Hepatocyte (in vitro differentiated cells): ENCODE results near the gene SDC3. TPM values are rescaled to one million over a fixed set of nuclear protein-coding genes. Genes with fewer than 3 reads are reported as not detected.

Experiments used
- DNase-seq: peaks from one replicate; pipeline ENCODE4 v3.0.0-alpha.2; 2016; ENCODE audit warnings: low spot score
- H2AFZ ChIP-seq: fragments of 200-600 bp; sonication (generic); 2 replicates; pipeline ENCODE4 v1.6.0; 2016; ENCODE audit warnings: antibody characterized with exemption, mild to moderate bottlenecking
- H3K27ac ChIP-seq: fragments of 200-600 bp; sonication (generic); 2 replicates; pipeline ENCODE4 v1.5.1; 2016; ENCODE audit warnings: mild to moderate bottlenecking
- H3K27me3 ChIP-seq: fragments of 200-600 bp; sonication (generic); 2 replicates; pipeline ENCODE4 v1.6.1; 2016
- H3K36me3 ChIP-seq: fragments of 200-600 bp; sonication (generic); replicated peaks from 2 replicates; pipeline ENCODE4 v1.5.1; 2016; ENCODE audit warnings: low read depth; ENCODE audit not compliant: insufficient read depth
- H3K4me1 ChIP-seq: fragments of 200-600 bp; sonication (generic); 2 replicates; pipeline ENCODE4 v1.5.1; 2016; ENCODE audit warnings: mild to moderate bottlenecking, moderate library complexity; ENCODE audit not compliant: insufficient read depth
- H3K4me2 ChIP-seq: fragments of 200-600 bp; sonication (generic); 2 replicates; pipeline ENCODE4 v1.6.0; 2016
- H3K4me3 ChIP-seq: fragments of 200-600 bp; sonication (generic); 2 replicates; pipeline ENCODE4 v1.5.1; 2016; ENCODE audit warnings: mild to moderate bottlenecking
- H3K79me2 ChIP-seq: fragments of 200-600 bp; sonication (generic); 2 replicates; pipeline ENCODE4 v1.6.0; 2017; ENCODE audit warnings: mild to moderate bottlenecking
- H3K9me2 ChIP-seq: fragments of 200-600 bp; sonication (generic); replicated peaks from 2 replicates; pipeline ENCODE4 v1.6.0; 2017; ENCODE audit warnings: mild to moderate bottlenecking; ENCODE audit not compliant: insufficient read depth
- H3K9me3 ChIP-seq: fragments of 200-600 bp; sonication (generic); 2 replicates; pipeline ENCODE4 v1.5.1; 2016; ENCODE audit warnings: low read depth, mild to moderate bottlenecking
- H4K20me1 ChIP-seq: fragments of 200-600 bp; sonication (generic); 2 replicates; pipeline ENCODE4 v1.6.0; 2016; ENCODE audit warnings: mild to moderate bottlenecking; ENCODE audit not compliant: insufficient read depth, poor library complexity, severe bottlenecking
- EZH2 ChIP-seq: fragments of 200-600 bp; sonication (generic); IDR thresholded peaks from 2 replicates; pipeline ENCODE4 v1.6.1; 2016; ENCODE audit warnings: antibody characterized with exemption, mild to moderate bottlenecking, borderline replicate concordance
- EZH2phosphoT487 ChIP-seq: fragments of 200-600 bp; sonication (generic); IDR thresholded peaks from one replicate; pipeline ENCODE4 v1.6.1; 2018; ENCODE audit warnings: antibody characterized with exemption, mild to moderate bottlenecking, low read depth, moderate library complexity; ENCODE audit not compliant: unreplicated experiment, severe bottlenecking
- WGBS: methylation state at CpG from one replicate; pipeline ENCODE4 v1.1.6; 2016; ENCODE audit warnings: low lambda C conversion rate; ENCODE audit errors: missing lambda C conversion rate; 5-methylcytosine and 5-hydroxymethylcytosine counted together
- polyA plus RNA-seq: library from polyadenylated mRNA; unstranded; fragments of >200 nt; fragmentation: Nextera tagmentation; extraction: Ambion mirVana; gene quantifications from 2 replicates; pipeline ENCODE4 v1.2.1, GENCODE V29; 2016
- total RNA-seq: library from RNA; depleted of rRNA; stranded (reverse); fragments of >200 nt; gene quantifications from 2 replicates; pipeline ENCODE4 v1.2.3, GENCODE V29; 2014
- TF ChIP-seq, protein P1 (sequence below): fragments of 200-600 bp; sonication (generic); IDR thresholded peaks from 2 replicates; pipeline ENCODE4 v1.5.1; 2016; ENCODE audit warnings: antibody characterized with exemption, mild to moderate bottlenecking; ENCODE audit not compliant: poor library complexity

SDC3 gene
- total and polyA plus RNA-seq, 2 experiments from 2014 or later, result 33.5 to 60.0 TPM

DNA sequence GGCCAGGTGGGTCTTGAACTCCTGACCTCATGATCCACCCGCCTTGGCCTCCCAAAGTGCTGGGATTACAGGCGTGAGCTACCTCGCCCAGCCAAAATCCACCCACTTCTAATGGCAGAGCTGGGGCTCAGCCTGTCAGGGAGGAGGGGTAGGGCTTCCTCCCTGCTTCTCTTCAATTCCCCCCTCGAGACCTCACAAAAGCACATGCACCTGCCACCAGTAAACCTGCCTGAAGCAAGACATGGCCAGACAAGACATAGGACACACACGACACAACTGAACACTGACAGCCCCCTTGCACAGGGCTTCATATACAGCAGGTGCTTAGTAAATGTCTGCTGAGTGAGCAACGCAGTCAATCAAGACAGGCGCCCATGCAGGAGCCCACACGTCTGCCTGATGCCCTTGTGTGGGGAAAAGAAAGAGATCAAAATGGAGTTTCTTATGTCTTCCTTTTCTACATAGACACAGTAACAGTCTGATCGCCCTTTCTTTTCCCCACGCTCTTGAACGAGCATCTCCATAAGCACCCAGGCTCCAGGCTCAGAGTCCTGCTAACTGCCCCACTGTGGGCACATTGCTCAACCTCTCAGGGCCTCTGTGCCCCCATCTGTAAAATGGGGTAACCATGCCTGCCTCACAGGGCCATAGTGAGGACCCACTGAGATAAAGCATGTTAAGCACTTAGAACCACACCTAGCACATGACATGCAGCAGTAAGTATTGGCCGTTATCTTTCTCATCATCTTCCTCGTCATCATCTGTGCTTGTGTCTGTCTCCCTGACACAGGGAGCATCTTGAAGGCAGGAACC, 8.8 kb downstream of the SDC3 start:
- Histone ChIP-seq H3K36me3 (no peaks in the 10 kb centered on the region), H3K4me1 (peaks cover 17% of the 10 kb centered on the region), H3K9me3 (no peaks in the 10 kb centered on the region), H3K4me2 (no peak overlapping the region), H3K27me3 (no peaks in the 10 kb centered on the region), H4K20me1 (peaks cover 3% of the 10 kb centered on the region), H3K27ac (no peak overlapping the region), H3K79me2 (peaks cover 33% of the 10 kb centered on the region), H2AFZ (no peak overlapping the region), H3K9me2 (no peaks in the 10 kb centered on the region), H3K4me3 (no peak overlapping the region)
- WGBS, result 83% methylated on average over 13 of the region's 13 CpGs
- DNase-seq, result no peak
- TF ChIP-seq EZH2 (no peak), EZH2phosphoT487 (no peak)
- TF ChIP-seq, protein P1, sequence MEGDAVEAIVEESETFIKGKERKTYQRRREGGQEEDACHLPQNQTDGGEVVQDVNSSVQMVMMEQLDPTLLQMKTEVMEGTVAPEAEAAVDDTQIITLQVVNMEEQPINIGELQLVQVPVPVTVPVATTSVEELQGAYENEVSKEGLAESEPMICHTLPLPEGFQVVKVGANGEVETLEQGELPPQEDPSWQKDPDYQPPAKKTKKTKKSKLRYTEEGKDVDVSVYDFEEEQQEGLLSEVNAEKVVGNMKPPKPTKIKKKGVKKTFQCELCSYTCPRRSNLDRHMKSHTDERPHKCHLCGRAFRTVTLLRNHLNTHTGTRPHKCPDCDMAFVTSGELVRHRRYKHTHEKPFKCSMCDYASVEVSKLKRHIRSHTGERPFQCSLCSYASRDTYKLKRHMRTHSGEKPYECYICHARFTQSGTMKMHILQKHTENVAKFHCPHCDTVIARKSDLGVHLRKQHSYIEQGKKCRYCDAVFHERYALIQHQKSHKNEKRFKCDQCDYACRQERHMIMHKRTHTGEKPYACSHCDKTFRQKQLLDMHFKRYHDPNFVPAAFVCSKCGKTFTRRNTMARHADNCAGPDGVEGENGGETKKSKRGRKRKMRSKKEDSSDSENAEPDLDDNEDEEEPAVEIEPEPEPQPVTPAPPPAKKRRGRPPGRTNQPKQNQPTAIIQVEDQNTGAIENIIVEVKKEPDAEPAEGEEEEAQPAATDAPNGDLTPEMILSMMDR, result no peak

DNA sequence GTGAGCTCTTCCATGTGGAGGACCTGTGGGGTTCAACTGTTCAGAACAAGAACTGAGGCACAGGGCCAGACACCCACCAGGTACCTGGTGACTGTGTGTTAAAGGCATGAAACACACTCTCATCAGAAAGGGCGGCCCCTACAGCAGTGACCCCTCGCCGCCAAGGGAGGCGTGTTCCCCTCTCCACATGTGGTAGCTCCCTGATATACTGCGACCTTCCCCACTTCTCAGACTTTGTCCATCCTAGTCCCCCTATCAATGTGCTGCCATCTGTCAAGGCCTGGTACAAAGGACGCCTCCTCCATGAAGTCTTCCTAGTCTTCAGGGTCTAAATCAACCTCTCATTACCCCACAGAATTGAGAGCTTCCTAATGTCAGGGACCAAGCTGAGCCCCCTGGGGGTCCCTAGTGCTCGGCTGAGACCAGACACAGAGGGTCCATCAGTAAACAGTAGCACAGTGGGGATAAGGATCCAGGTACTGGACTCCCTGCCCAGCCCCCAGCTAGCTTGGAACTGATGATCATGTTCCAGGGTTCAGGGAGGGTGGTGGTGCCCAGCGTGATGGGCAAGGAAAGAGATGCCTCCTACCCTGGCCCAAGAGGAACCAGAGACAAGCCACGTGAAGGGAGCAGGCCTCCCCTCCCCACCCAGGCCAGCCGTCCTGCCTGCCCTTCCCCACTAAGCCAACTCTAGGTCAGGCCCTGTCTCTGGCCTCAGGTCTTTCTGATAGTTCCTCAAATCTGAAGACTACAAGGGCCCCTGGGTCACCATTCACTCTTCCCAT, 10.3 kb downstream of the SDC3 start:
- Histone ChIP-seq H3K9me2 (no peaks in the 10 kb centered on the region), H3K4me2 (no peak overlapping the region), H3K27me3 (no peaks in the 10 kb centered on the region), H4K20me1 (peaks cover 3% of the 10 kb centered on the region), H2AFZ (no peak overlapping the region), H3K36me3 (no peaks in the 10 kb centered on the region), H3K4me1 (peaks cover 17% of the 10 kb centered on the region), H3K4me3 (no peak overlapping the region), H3K27ac (no peak overlapping the region), H3K9me3 (no peaks in the 10 kb centered on the region), H3K79me2 (peaks cover 30% of the 10 kb centered on the region)
- no peak for DNase-seq
- TF ChIP-seq, protein P1, result no peak
- TF ChIP-seq EZH2phosphoT487 (no peak), EZH2 (no peak)
- whole genome bisulfite sequencing, result 95% methylated on average over 10 of the region's 10 CpGs

DNA sequence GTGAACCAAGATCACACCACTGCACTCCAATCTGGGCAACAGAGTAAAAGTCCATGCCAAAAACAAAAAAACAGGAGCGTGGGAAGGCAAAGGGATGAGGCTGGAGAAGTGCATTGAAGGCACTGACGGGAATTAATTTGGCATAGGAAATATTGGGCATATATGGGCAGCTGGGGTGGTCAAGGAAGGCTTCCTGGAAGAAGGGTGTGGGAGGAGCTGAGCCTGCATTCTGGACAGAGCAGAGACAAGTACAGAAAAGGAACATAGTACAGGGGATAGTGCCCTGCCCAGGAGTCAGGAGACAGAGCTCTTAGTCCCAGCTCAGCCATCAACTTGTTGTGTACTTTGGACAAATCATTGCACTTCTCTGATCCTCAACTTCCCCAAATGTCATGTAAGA, 11.7 kb downstream of the SDC3 start:
- Histone ChIP-seq H3K36me3 (no peaks in the 10 kb centered on the region), H3K9me3 (no peaks in the 10 kb centered on the region), H3K4me3 (no peak overlapping the region), H3K27ac (no peak overlapping the region), H2AFZ (no peak overlapping the region), H3K27me3 (no peaks in the 10 kb centered on the region), H3K79me2 (peaks cover 31% of the 10 kb centered on the region), H3K4me1 (peaks cover 17% of the 10 kb centered on the region), H3K4me2 (no peak overlapping the region), H3K9me2 (no peaks in the 10 kb centered on the region), H4K20me1 (peaks cover 3% of the 10 kb centered on the region)
- no peak for DNase-seq
- 96% methylated on average over 2 of the region's 2 CpGs for WGBS
- no peak for TF ChIP-seq EZH2
- TF ChIP-seq EZH2phosphoT487, result no peak
- TF ChIP-seq, protein P1, result no peak
